ENCODE measurements around the gene CHCHD5.

GRCh38 chr2:112618383-112618782 is 34.0 kb downstream of the CHCHD5 start:
- TF ChIP-seq JUND (IDR thresholded peaks at IDR 0.05; ENCODE audit: low read depth, low read length) (no peak), POLR2A (IDR thresholded peaks at IDR 0.05; ENCODE audit: low read depth, low read length) (no peak), NFYB (IDR thresholded peaks at IDR 0.05; ENCODE audit: insufficient read depth, low read depth, low read length) (no peak), TAF1 (IDR thresholded peaks at IDR 0.05; ENCODE audit: borderline replicate concordance, low read depth, low read length) (no peak), CTCF (IDR thresholded peaks at IDR 0.05 in 2 of 3, conservative IDR thresholded peaks at IDR 0.05 in 1 of 3; ENCODE audit: control insufficient read depth in 2 of 3, extremely low read depth in 1 of 3, insufficient read depth in 1 of 3, low read depth in 3 of 3, low read length in 3 of 3) (no peak), REST (IDR thresholded peaks at IDR 0.05; ENCODE audit: low read depth, low read length) (no peak), ZNF274 (IDR thresholded peaks at IDR 0.05; ENCODE audit: insufficient read depth, insufficient read length) (no peak), SUZ12 (IDR thresholded peaks at IDR 0.05; ENCODE audit: unreplicated experiment) (no peak), USF2 (IDR thresholded peaks at IDR 0.05; ENCODE audit: borderline replicate concordance, low read depth, low read length) (no peak), CBFB (IDR thresholded peaks at IDR 0.05; ENCODE audit: low read depth) (no peak), RAD21 (IDR thresholded peaks at IDR 0.05; ENCODE audit: insufficient read depth, low read depth, low read length) (no peak), ATF2 (IDR thresholded peaks at IDR 0.05; ENCODE audit: low read length) (no peak), ATF3 (IDR thresholded peaks at IDR 0.05; ENCODE audit: borderline replicate concordance, extremely low read depth, low read depth, low read length) (no peak)
